ENCODE data around the gene UBN1. TPM values are rescaled to one million over a fixed set of nuclear protein-coding genes. Genes with fewer than 3 reads are reported as not detected.
A peak's percentile ranks its signal among the peaks of the same experiment; 100 is the strongest.

The UBN1 gene
- total RNA-seq, 1 donor from 2014 or later = 45.3 TPM

DNA sequence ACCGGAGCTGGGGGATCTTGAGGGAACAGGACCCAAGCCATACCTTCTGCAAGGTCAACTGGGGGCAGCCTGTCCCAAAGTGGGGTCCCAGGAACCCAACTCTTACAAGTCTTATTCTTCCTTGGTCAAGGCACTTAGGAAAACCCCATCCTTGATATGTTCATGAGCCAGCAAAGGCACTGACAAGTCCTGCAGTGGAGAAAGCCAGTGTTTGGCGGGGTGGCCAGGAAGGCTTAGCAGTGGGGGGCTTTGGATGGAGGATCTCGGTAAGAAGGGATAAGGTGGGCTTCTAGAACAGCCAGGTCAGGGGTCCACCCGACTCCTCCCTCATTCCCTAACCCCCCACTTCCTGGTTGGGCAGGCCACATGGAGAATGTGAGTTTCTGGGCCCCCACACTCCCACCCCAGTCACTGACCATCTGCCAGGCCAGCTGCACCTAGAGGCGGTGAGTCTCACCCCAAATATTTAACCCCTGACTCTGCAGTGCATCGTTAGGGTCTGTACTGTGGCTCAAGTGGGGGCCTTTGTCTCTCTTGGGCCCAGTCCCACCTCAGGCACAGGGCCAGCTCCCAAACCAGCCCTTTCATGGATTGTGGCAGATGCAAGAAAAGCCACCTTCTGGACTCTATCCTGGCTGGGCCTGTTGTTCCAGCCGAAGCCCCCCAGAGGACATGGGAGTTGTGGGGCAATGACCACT lies 67.4 kb downstream of the UBN1 start:
- Histone ChIP-seq H2AFZ (ENCODE audit: low read depth, low read length) (no peak overlapping the region), H3K4me1 (ENCODE audit: insufficient read depth, low read length) (peaks cover 20% of the 10 kb centered on the region), H3K9me3 (ENCODE audit: insufficient read depth, low read depth, low read length) (peaks cover 2% of the 10 kb centered on the region), H3K9ac (ENCODE audit: low read length) (peak overlapping the region; percentile 22), H3K4me2 (ENCODE audit: low read length) (peak overlapping the region; percentile 49), H3K4me3 (ENCODE audit: insufficient read depth, low read depth, low read length) (no peak overlapping the region), H3K36me3 (ENCODE audit: insufficient read depth, low read length) (no peaks in the 10 kb centered on the region), H3K27me3 (ENCODE audit: insufficient read depth, low read length) (no peaks in the 10 kb centered on the region), H3K79me2 (ENCODE audit: insufficient read depth, low read length) (no peaks in the 10 kb centered on the region), H3K27ac (ENCODE audit: low read depth, low read length) (peak overlapping the region; percentile 63), H4K20me1 (ENCODE audit: insufficient read depth, low read length) (no peaks in the 10 kb centered on the region)
- FAIRE-seq = no peak
- H3K4me3 Mint-ChIP-seq (ENCODE audit: unreplicated experiment) = no peak overlapping the region
- TF ChIP-seq, protein P1, sequence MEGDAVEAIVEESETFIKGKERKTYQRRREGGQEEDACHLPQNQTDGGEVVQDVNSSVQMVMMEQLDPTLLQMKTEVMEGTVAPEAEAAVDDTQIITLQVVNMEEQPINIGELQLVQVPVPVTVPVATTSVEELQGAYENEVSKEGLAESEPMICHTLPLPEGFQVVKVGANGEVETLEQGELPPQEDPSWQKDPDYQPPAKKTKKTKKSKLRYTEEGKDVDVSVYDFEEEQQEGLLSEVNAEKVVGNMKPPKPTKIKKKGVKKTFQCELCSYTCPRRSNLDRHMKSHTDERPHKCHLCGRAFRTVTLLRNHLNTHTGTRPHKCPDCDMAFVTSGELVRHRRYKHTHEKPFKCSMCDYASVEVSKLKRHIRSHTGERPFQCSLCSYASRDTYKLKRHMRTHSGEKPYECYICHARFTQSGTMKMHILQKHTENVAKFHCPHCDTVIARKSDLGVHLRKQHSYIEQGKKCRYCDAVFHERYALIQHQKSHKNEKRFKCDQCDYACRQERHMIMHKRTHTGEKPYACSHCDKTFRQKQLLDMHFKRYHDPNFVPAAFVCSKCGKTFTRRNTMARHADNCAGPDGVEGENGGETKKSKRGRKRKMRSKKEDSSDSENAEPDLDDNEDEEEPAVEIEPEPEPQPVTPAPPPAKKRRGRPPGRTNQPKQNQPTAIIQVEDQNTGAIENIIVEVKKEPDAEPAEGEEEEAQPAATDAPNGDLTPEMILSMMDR (IDR thresholded peaks at IDR 0.05; ENCODE audit: insufficient read depth, low read depth, low read length) = no peak
- no peak for TF ChIP-seq EZH2 (IDR thresholded peaks at IDR 0.05; ENCODE audit: insufficient read depth, low read length)
- no peak for DNase-seq (ENCODE audit: low read depth)
- H3K27ac Mint-ChIP-seq (ENCODE audit: unreplicated experiment) = peak overlapping the region; percentile 12
- peaks cover 16% of the 10 kb centered on the region for H3K4me1 Mint-ChIP-seq (ENCODE audit: low read depth, unreplicated experiment)
- H3K27me3 Mint-ChIP-seq (ENCODE audit: low read depth, unreplicated experiment) = no peaks in the 10 kb centered on the region
- no peaks in the 10 kb centered on the region for H3K9me3 Mint-ChIP-seq (ENCODE audit: unreplicated experiment)
- no peaks in the 10 kb centered on the region for H3K36me3 Mint-ChIP-seq (ENCODE audit: low read depth, unreplicated experiment)

DNA sequence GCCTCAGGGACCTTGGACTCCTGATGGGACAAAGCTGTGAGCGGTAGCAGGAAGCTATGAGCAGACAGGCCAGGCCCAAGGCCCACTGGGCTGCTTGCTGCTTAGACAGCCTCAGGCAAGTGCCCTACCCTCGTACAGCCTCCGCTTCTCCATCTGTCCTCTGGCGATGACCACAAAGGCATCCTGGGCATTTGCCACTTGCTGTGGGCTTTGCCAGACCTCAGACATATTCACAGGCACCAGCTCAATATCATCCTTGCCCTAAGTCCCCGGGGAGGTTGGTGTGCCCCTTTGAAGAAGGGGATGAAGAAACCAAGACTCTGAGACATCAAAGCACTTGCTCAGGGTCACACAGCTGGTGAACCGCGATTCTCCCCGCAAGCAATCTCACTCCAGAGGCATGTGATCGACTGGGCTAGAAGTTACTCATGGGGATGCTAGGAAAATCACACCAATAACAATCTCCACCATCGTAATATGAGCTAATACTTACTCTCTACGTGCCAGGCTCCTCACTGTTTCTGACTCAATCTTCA lies 68.0 kb downstream of the UBN1 start:
- DNase-seq (ENCODE audit: low read depth) (peak; percentile 94), FAIRE-seq (peak; percentile 39)
- Histone ChIP-seq H3K4me1 (ENCODE audit: insufficient read depth, low read length) (peaks cover 20% of the 10 kb centered on the region), H3K4me3 (ENCODE audit: insufficient read depth, low read depth, low read length) (no peak overlapping the region), H2AFZ (ENCODE audit: low read depth, low read length) (no peak overlapping the region), H3K9ac (ENCODE audit: low read length) (peak overlapping the region; percentile 22), H3K4me2 (ENCODE audit: low read length) (peak overlapping the region; percentile 49), H3K79me2 (ENCODE audit: insufficient read depth, low read length) (no peaks in the 10 kb centered on the region), H3K9me3 (ENCODE audit: insufficient read depth, low read depth, low read length) (peaks cover 2% of the 10 kb centered on the region), H4K20me1 (ENCODE audit: insufficient read depth, low read length) (no peaks in the 10 kb centered on the region), H3K27ac (ENCODE audit: low read depth, low read length) (peak overlapping the region; percentile 78), H3K27me3 (ENCODE audit: insufficient read depth, low read length) (no peaks in the 10 kb centered on the region), H3K36me3 (ENCODE audit: insufficient read depth, low read length) (no peaks in the 10 kb centered on the region)
- Mint-ChIP-seq H3K9me3 (ENCODE audit: unreplicated experiment) (no peaks in the 10 kb centered on the region), H3K27me3 (ENCODE audit: low read depth, unreplicated experiment) (no peaks in the 10 kb centered on the region), H3K4me3 (ENCODE audit: unreplicated experiment) (no peak overlapping the region), H3K4me1 (ENCODE audit: low read depth, unreplicated experiment) (peaks cover 16% of the 10 kb centered on the region), H3K36me3 (ENCODE audit: low read depth, unreplicated experiment) (no peaks in the 10 kb centered on the region), H3K27ac (ENCODE audit: unreplicated experiment) (peak overlapping the region; percentile 87)
- TF ChIP-seq EZH2 (IDR thresholded peaks at IDR 0.05; ENCODE audit: insufficient read depth, low read length) = no peak
- TF ChIP-seq, protein P1 (IDR thresholded peaks at IDR 0.05; ENCODE audit: insufficient read depth, low read depth, low read length) = no peak

- Mint-ChIP-seq H3K9me3 (ENCODE audit: unreplicated experiment) (no peaks in the 10 kb centered on the region), H3K4me1 (ENCODE audit: low read depth, unreplicated experiment) (peaks cover 16% of the 10 kb centered on the region), H3K4me3 (ENCODE audit: unreplicated experiment) (no peak overlapping the region), H3K27me3 (ENCODE audit: low read depth, unreplicated experiment) (no peaks in the 10 kb centered on the region), H3K36me3 (ENCODE audit: low read depth, unreplicated experiment) (no peaks in the 10 kb centered on the region), H3K27ac (ENCODE audit: unreplicated experiment) (peak overlapping the region; percentile 38)
- no peaks in the 10 kb centered on the region for H3K79me2 ChIP-seq (ENCODE audit: insufficient read depth, low read length)
- H3K9me3 ChIP-seq (ENCODE audit: insufficient read depth, low read depth, low read length) = peaks cover 2% of the 10 kb centered on the region
- no peak overlapping the region for H2AFZ ChIP-seq (ENCODE audit: low read depth, low read length)
- TF ChIP-seq EZH2 (IDR thresholded peaks at IDR 0.05; ENCODE audit: insufficient read depth, low read length) = no peak
- TF ChIP-seq, protein P1 (IDR thresholded peaks at IDR 0.05; ENCODE audit: insufficient read depth, low read depth, low read length) = no peak
- H3K27me3 ChIP-seq (ENCODE audit: insufficient read depth, low read length) = no peaks in the 10 kb centered on the region
- peak overlapping the region; percentile 16 for H3K27ac ChIP-seq (ENCODE audit: low read depth, low read length)
- no peaks in the 10 kb centered on the region for H4K20me1 ChIP-seq (ENCODE audit: insufficient read depth, low read length)
- H3K4me3 ChIP-seq (ENCODE audit: insufficient read depth, low read depth, low read length) = no peak overlapping the region
- FAIRE-seq = peak; percentile 34
- H3K36me3 ChIP-seq (ENCODE audit: insufficient read depth, low read length) = no peaks in the 10 kb centered on the region
- DNase-seq (ENCODE audit: low read depth) = peak; percentile 72
- H3K9ac ChIP-seq (ENCODE audit: low read length) = no peak overlapping the region
- H3K4me2 ChIP-seq (ENCODE audit: low read length) = peak overlapping the region; percentile 4
- H3K4me1 ChIP-seq (ENCODE audit: insufficient read depth, low read length) = peaks cover 20% of the 10 kb centered on the region
Observed at GRCh38 chr16:4917117-4917516, 69.8 kb downstream of the UBN1 start.
